Stimulated activated CD4-positive, alpha-beta T cell treated with anti-CD3 and anti-CD28 coated beads, Interleukin-15, amount 100 ng/mL, for 1 hour (primary cell): ENCODE measurements around the gene FOXQ1.

ENCODE experiments used
- DNase-seq, 2 donors: peaks; one replicate each; pipeline ENCODE4 v3.0.0-alpha.2; 2020; ENCODE audit warnings: low read depth in 1 of 2, low spot score in 1 of 2

Gene FOXQ1

GRCh38 chr6:1290086-1290485 is 21.8 kb upstream of the FOXQ1 start:
- DNase-seq, result no peak

- no peak for DNase-seq
These were observed 21.1 kb upstream of the FOXQ1 start for GRCh38 chr6:1290805-1291204.

DNA sequence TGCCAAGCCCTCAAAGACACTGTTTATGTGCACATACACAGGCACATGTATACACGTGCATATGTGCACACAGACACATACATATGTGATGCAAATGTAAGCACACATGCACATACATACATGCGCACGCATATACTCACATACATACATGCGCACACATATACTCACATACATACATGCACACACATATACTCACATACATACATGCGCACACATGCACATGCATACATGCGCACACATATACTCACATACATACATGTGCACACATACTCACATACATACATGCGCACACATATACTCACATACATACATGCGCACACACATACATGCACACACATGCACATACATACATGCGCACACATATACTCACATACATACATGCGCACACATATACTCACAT is 20.5 kb upstream of the FOXQ1 start:
- DNase-seq, result no peak

DNA sequence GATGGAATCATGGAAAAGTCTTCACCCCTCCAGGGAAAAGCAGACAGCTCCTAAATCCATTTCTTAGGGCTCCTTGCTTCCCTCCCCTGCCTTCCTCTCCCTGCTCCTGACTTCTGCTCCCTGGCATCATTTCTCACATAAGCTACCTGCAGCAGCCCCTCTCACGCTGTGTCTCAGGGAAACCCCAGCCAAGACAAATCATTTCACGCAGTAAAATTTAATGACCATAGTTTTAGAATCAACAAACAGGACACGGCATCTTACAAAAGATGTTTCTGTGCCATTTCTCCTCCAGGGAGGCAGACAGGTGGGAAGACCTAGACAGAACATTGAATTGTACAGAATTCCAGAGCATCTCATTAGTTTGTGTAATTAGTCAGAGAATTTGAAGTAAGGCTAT is 16.5 kb upstream of the FOXQ1 start:
- DNase-seq, result no peak

DNA sequence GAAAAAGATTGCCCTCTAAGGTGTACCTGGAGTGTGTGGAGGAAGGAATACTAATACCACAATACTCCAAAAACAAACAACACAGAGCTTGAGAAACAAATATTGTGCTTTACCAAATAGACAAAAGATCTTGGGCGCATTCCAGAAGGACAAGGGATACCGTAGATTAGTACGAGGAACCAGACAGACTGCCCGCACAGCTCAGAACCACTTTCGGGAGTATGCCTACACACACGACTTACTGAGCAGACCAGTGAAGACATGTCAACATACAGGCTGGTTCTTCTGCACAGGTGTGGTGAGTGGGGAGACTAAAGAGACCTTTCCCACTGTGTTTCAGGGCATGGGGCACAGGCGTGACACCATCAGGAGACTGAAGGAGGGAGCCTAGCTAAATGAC is 15.8 kb upstream of the FOXQ1 start:
- DNase-seq, result no peak

GRCh38 chr6:1296542-1296941 is 15.4 kb upstream of the FOXQ1 start:
- no peak for DNase-seq

GRCh38 chr6:1297746-1298145 is 14.2 kb upstream of the FOXQ1 start:
- DNase-seq, result no peak

DNA sequence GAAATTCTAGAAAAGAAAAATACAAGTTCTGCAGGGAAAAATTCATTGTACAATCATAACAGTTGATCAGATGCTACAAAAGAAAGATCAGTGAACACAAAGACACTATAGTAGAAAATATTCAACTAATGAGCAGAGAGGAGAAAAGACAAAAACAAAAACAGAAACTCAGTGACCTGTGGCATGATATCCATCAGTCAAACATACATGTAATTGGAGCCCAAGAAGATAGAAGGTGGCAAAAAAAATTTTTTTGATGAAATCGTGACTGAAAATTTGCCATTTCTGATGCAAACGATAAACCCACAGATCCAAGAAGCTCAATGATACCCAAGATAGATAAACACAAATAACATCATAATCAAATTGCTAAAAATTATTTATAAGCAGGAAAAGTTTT is 13.1 kb upstream of the FOXQ1 start:
- DNase-seq, result no peak

- DNase-seq, result no peak
These were observed 5.8 kb upstream of the FOXQ1 start for GRCh38 chr6:1306133-1306532.

DNA sequence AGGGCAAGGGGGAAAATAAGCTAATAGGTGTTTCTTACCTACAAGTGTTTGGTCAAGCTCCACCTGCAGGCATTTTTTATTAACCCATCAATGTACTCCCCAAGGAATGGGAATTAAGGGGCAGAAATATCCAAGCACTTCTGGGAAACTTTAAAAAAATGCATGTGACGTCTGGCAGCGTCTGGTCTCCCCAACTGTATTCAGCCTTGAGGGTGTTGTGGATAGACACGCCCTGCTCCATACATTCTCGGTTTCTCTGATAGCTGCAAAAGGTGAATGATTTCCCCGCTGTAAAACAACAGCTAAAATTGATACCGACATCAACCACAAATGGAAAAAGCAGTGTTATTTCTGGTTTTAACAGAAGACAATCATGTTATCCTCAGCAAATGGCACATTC is 2.5 kb upstream of the FOXQ1 start:
- no peak for DNase-seq

GRCh38 chr6:1310628-1311399 is 1.1 kb upstream of the FOXQ1 start:
- DNase-seq, result no peak

DNA sequence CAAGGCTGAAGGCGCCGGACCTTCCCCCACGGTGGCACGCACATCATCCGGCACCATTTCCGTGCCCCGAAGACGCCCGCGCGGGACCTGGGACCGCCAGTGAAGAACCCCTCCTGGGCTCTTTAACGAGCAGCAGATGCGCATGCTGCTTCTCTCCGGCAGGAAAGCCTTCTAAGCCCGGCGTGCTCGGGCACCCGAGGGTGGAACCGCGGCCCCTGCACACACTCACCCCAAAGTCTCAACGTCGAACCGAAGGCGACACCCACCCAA is 240 bp downstream of the FOXQ1 start:
- DNase-seq, result no peak

DNA sequence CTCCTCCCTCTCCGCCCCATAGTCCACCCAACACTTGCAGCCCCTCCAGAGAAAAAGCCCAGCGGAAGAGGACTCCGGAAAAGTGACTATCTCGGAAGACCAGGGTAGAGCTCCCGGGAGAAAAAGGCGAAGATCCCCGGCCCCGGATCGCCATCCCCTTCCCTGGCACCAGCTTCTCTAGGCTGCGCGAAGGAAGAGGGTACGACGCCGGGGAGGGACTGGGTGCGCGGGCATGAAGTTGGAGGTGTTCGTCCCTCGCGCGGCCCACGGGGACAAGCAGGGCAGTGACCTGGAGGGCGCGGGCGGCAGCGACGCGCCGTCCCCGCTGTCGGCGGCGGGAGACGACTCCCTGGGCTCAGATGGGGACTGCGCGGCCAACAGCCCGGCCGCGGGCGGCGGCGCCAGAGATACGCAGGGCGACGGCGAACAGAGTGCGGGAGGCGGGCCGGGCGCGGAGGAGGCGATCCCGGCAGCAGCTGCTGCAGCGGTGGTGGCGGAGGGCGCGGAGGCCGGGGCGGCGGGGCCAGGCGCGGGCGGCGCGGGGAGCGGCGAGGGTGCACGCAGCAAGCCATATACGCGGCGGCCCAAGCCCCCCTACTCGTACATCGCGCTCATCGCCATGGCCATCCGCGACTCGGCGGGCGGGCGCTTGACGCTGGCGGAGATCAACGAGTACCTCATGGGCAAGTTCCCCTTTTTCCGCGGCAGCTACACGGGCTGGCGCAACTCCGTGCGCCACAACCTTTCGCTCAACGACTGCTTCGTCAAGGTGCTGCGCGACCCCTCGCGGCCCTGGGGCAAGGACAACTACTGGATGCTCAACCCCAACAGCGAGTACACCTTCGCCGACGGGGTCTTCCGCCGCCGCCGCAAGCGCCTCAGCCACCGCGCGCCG is 822 bp downstream of the FOXQ1 start:
- no peak for DNase-seq

DNA sequence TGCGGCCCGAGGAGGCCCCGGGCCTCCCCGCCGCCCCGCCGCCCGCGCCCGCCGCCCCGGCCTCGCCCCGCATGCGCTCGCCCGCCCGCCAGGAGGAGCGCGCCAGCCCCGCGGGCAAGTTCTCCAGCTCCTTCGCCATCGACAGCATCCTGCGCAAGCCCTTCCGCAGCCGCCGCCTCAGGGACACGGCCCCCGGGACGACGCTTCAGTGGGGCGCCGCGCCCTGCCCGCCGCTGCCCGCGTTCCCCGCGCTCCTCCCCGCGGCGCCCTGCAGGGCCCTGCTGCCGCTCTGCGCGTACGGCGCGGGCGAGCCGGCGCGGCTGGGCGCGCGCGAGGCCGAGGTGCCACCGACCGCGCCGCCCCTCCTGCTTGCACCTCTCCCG is 1.5 kb downstream of the FOXQ1 start:
- no peak for DNase-seq

DNA sequence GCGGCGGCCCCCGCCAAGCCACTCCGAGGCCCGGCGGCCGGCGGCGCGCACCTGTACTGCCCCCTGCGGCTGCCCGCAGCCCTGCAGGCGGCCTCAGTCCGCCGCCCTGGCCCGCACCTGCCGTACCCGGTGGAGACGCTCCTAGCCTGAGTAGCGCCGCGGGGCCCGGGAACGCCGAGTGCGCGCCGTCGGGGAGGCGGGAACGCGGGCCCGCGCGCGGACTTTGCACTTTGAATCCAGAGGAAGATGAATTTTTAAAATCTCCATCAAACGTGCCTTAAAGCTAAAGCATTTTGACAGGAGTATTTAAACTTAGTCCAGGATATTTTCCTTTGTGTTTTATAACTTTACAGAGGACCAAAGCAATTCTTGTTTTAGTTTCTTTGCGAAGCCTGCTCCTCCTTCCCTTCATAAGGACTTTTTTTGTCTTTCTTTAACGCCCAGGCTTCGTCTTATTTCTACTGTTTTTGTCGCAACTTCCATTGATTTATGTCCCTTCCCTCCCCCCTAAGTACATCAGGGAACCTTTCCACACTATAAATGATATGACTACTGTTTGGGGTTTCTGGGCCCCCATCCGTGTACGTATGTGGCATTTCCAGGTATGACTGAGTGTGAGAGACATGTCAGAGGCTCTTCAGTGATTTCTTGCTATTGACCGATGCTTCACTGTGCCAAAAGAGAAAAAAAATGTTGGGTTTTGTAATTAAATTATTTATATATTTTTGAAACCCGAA is 2.0 kb downstream of the FOXQ1 start:
- DNase-seq, result no peak

GRCh38 chr6:1314617-1315016 is 2.7 kb downstream of the FOXQ1 start:
- DNase-seq, result no peak

- no peak for DNase-seq
These were observed 3.3 kb downstream of the FOXQ1 start for GRCh38 chr6:1315201-1315559.

DNA sequence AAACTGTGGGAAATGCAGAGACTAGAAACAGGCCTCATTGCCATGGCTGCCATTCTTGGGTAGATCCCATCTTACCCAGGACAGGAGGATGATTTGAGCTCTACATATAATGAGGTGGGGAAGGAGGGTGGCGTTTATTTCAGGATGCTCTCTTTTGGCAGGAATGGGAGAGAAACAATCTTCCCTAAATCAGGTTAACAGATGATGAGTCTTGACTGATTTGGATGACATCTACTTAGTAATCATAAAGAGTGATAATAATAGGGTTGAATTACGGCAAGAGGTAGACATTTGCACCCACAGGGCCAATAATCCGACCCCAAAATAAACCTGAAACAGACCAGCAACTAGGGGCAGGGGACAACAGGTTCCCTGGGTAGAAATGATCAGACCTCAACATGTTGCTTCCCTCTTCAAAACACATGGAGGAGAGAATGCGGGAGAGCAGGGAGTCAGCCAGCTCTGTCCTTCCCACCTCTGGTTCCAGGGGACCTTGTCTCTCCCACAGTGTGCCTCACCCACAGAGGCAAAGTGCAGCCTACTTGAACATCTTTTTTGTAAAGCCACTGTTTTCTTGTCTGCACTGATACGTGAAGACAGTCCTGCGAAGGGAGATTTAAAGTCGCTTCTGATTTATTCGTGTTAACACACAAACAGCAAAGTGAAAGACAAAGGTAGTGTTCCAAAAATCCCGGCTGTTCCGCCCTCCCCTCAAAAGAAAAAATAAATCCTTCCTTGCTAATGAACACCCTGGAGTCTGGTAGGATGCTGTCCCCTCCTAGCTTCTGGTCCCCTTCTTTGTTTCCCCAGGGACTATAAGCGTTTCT is 3.9 kb downstream of the FOXQ1 start:
- DNase-seq, result no peak

DNA sequence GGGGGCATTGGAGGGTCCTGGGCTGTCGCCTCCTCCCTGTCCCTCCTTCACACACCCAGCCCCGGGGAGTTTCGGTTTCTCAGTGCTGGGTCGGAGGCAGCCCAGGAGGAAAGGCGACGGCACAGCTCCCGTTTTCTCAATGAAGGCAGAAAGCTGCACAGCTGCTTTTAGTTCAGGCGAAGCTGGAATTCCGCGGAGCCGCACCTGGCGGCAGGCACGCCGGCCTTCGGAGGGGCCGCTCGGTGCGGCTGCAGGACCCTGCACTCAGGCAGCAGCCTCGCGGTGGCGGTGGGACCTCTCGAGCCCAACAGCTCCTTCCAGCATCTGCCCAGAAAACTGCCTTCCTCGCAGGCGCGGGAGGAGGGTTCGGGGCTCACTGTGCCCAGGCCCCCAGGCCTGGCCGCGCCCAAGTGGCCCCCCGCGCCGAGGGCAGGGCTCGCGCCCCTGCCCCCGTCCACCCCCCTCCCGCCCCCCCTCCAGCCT is 4.6 kb downstream of the FOXQ1 start:
- no peak for DNase-seq

- DNase-seq, result no peak
These were observed 5.5 kb downstream of the FOXQ1 start for GRCh38 chr6:1317302-1317815.

DNA sequence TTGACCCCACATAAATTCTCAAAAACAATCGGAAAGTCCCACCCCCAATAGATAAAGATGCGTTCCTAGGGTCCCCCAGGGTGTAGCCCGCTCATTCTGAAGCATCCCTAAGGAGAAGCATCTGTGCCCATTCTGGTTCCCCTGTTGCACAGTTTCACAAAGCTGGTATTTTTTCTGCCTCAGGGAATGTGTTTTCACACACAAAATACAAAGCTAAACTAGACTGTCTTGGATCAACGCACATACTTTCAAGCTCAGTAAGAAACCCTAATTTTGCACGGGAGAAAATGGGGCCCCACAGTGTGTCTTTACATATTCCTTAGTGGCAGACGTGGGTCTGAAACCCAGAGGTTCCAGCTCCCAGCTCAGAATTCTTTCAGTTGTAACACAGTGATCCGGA is 6.1 kb downstream of the FOXQ1 start:
- no peak for DNase-seq
